Kidney (tissue), 22 donors: Measurements from ENCODE around the gene KRTAP22-1. TPM values are rescaled to one million over a fixed set of nuclear protein-coding genes. Genes with fewer than 3 reads are reported as not detected.

Source experiments
- DNase-seq, 5 donors: peaks; one replicate each; pipeline ENCODE4 v3.0.0-alpha.2; 2013 to 2020
- FAIRE-seq: peaks from 2 replicates; lab custom pipeline; 2012; peaks lifted over from hg19 to GRCh38; lab: Jason Lieb, UNC
- H3K27ac ChIP-seq, 2 donors: one replicate each; pipeline ENCODE4 v1.7.0; 2013; ENCODE audit warnings: low read depth in 2 of 2, low read length in 2 of 2, inconsistent platforms in 1 of 2
- H3K27me3 ChIP-seq: one replicate; pipeline ENCODE4 v1.7.1; 2013; ENCODE audit warnings: low read length, inconsistent platforms; ENCODE audit not compliant: control insufficient read depth, insufficient read depth
- H3K36me3 ChIP-seq, 3 donors: one replicate each; pipeline versions ENCODE4 v1.7.0 to v1.7.1; 2013; ENCODE audit warnings: low read length in 3 of 3, control low read depth in 1 of 3, inconsistent platforms in 1 of 3; ENCODE audit not compliant: insufficient read depth in 3 of 3, control insufficient read depth in 2 of 3
- H3K4me1 ChIP-seq, 3 donors: one replicate each; pipeline versions ENCODE4 v1.7.0 to v1.7.1; 2013; ENCODE audit warnings: low read length in 3 of 3, inconsistent platforms in 1 of 3, low read depth in 1 of 3; ENCODE audit not compliant: control insufficient read depth in 2 of 3, insufficient read depth in 2 of 3
- H3K4me3 ChIP-seq, 3 donors: one replicate each; pipeline versions ENCODE4 v1.7.0 to v1.8.1; 2013; ENCODE audit warnings: low read length in 3 of 3, control low read depth in 1 of 3, inconsistent platforms in 1 of 3
- H3K9ac ChIP-seq, 3 donors: one replicate each; pipeline versions ENCODE4 v1.7.0 to v1.7.1; 2013; ENCODE audit warnings: low read length in 3 of 3, control low read depth in 1 of 3, inconsistent platforms in 1 of 3
- H3K9me3 ChIP-seq, 3 donors: one replicate each; pipeline versions ENCODE4 v1.7.0 to v1.7.1; 2013; ENCODE audit warnings: low read length in 3 of 3, control low read depth in 1 of 3, inconsistent platforms in 1 of 3; ENCODE audit not compliant: control insufficient read depth in 2 of 3, insufficient read depth in 1 of 3
- intact Hi-C: fragments of 100-400 bp; cut with DNase I; formaldehyde crosslinking; loops from one replicate; pipeline ENCODE4 v1.11.1; 2022
- long read RNA-seq, 10 donors: library from polyadenylated mRNA in 1 of 10; unstranded in 1 of 10; transcript quantifications; one replicate each; pipeline ENCODE4 v2.0.0 and lab custom pipeline, GENCODE V29; 2021 to 2026
- polyA plus RNA-seq: library from polyadenylated mRNA; stranded (reverse); fragments of 350-450 nt; fragmentation: Illumina TruSeq; extraction: RNeasy Lipid Tissue Mini Kit (QIAGEN cat#74804); gene quantifications from one replicate; pipeline ENCODE4 v1.2.3, GENCODE V29; 2014; ENCODE audit warnings: low read depth, low replicate concordance; ENCODE audit not compliant: insufficient read depth
- total RNA-seq: library from RNA; stranded (reverse); fragmentation: NEBNext Ultra II Directional; extraction: Animal tissue kit (Norgen Biotek cat#: 25700); gene quantifications from one replicate; pipeline ENCODE4 v1.2.1, GENCODE V29; 2021
- TF ChIP-seq, protein P1 (sequence below): IDR thresholded peaks from 3 replicates; pipeline ENCODE4 v1.5.1; 2012; ENCODE audit warnings: mild to moderate bottlenecking, moderate library complexity, borderline replicate concordance; ENCODE audit not compliant: insufficient read depth; ENCODE audit errors: extremely low read depth
- donor health status: control.
- donor health status: control.
- donor health status: control.
- donor health status: control.
- donor health status: control.
- donor health status: DM: yes; HTN: yes; CAD: no.
- donor health status: Normal renal cell carcinoma (clear cell type).

The KRTAP22-1 gene
- total RNA-seq (not detected), polyA plus RNA-seq (not detected)
- long read RNA-seq, donor 1, result 0 reads
- long read RNA-seq, donor 2, result 0 reads
- long read RNA-seq, donor 3, result 0 reads
- long read RNA-seq, donor 4, result 0 reads
- long read RNA-seq, donor 5, result 0 reads
- long read RNA-seq, donor 6, result 0 reads
- long read RNA-seq, donor 7, result 0 reads
- long read RNA-seq, donor 8, result 0 reads
- long read RNA-seq, donor 9, result 0 reads
- long read RNA-seq, donor 10, result 0 reads

GRCh38 chr21:30600787-30601186 is at the start of gene KRTAP22-1:
TSS of gene KRTAP22-1 (plus strand) at chr21:30601087.
- H3K27ac ChIP-seq, result no peak within 1 kb of the TSS
- H3K4me3 ChIP-seq, result no peak within 1 kb of the TSS
- no peaks in the 10 kb centered on the region for H3K36me3 ChIP-seq
- H3K9ac ChIP-seq, result no peak within 1 kb of the TSS
- FAIRE-seq, result no peak
- H3K4me1 ChIP-seq, result no peaks in the 10 kb centered on the region
- intact Hi-C loops, result no loop called here
- no peaks in the 10 kb centered on the region for H3K27me3 ChIP-seq
- H3K9me3 ChIP-seq, result no peaks in the 10 kb centered on the region
- TF ChIP-seq, protein P1, sequence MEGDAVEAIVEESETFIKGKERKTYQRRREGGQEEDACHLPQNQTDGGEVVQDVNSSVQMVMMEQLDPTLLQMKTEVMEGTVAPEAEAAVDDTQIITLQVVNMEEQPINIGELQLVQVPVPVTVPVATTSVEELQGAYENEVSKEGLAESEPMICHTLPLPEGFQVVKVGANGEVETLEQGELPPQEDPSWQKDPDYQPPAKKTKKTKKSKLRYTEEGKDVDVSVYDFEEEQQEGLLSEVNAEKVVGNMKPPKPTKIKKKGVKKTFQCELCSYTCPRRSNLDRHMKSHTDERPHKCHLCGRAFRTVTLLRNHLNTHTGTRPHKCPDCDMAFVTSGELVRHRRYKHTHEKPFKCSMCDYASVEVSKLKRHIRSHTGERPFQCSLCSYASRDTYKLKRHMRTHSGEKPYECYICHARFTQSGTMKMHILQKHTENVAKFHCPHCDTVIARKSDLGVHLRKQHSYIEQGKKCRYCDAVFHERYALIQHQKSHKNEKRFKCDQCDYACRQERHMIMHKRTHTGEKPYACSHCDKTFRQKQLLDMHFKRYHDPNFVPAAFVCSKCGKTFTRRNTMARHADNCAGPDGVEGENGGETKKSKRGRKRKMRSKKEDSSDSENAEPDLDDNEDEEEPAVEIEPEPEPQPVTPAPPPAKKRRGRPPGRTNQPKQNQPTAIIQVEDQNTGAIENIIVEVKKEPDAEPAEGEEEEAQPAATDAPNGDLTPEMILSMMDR, result no peak
- DNase-seq, result no peak

DNA sequence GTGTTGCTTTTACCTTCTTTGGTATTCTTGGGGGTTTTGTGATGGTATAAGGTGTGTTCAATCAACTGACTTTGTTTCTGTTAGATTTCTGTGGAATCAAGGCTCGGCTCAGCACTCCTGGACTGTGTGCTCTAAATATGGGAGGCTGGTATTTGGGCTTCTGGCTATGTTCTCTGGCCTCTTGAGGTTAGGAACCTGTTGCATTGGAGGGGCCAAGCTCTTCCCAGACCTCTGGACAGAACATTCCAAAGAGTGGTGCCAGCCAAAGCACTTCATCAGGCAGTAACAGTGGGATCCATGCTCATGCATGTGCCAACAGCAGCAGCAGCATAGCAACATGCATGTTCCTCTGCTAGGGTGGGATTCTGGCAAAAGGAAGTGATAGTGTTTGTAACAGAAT is 48.1 kb upstream of the KRTAP22-1 start:
- no peak for FAIRE-seq
- no peak for DNase-seq
- Histone ChIP-seq H3K27ac (no peak overlapping the region), H3K4me3 (no peak overlapping the region), H3K36me3 (no peaks in the 10 kb centered on the region), H3K4me1 (no peaks in the 10 kb centered on the region), H3K9ac (no peak overlapping the region), H3K27me3 (no peaks in the 10 kb centered on the region), H3K9me3 (no peaks in the 10 kb centered on the region)
- TF ChIP-seq, protein P1, result no peak
- intact Hi-C loops, result no loop called here

- DNase-seq (no peak), FAIRE-seq (no peak)
- TF ChIP-seq, protein P1, result no peak
- Histone ChIP-seq H3K36me3 (no peaks in the 10 kb centered on the region), H3K4me1 (no peaks in the 10 kb centered on the region), H3K27ac (no peak overlapping the region), H3K9me3 (no peaks in the 10 kb centered on the region), H3K4me3 (no peak overlapping the region), H3K27me3 (no peaks in the 10 kb centered on the region), H3K9ac (no peak overlapping the region)
- intact Hi-C loops, result no loop called here
Measured at GRCh38 chr21:30555095-30555494, 45.8 kb upstream of the KRTAP22-1 start.
